Measurements from ENCODE around the gene CDON. TPM values are rescaled to one million over a fixed set of nuclear protein-coding genes. Genes with fewer than 3 reads are reported as not detected.

The CDON gene
- total and polyA plus RNA-seq, 9 of the 15 experiments (the other 6 are each of a cell fraction or from before 2014, with no cell fraction given) = 0.08 to 0.64 (median 0.40) TPM

DNA sequence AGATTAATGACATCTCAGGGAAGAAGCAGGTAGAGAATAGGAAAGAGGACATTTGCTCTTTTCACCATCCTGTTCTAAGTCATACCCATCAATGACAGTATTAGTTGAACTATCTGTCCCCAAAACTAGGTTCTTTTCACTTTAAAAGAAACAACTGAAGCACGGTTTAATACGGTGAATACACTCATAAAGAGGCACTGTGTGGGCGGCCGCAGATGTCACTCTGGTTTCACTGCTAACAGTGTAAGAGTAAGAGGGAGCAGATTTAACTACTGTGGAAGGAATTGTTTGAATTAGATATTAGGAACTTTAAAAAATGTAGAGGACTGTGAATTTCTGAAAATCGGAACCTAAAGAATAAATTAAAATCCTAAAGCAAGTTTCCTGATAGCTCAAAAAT, 67.4 kb downstream of the CDON start:
- ChIA-PET POLR2A (no interaction called here), CTCF (ENCODE audit: low intra/inter-chr PET ratio) (no interaction called here)
- Histone ChIP-seq H3K79me2 (ENCODE audit: control insufficient read depth, insufficient read depth, low read length) (no peaks in the 10 kb centered on the region), H3K36me3 (ENCODE audit: control insufficient read depth, insufficient read depth, low read length) (no peaks in the 10 kb centered on the region), H3K9me1 (ENCODE audit: control insufficient read depth, insufficient read depth, low read length) (peaks cover 5% of the 10 kb centered on the region), H3K9me3 (replicated peaks; ENCODE audit: control insufficient read depth, insufficient read depth, low read depth, low read length) (no peaks in the 10 kb centered on the region), H3K4me1 (replicated peaks in 1 of 2; ENCODE audit: control insufficient read depth in 2 of 2, insufficient read depth in 2 of 2, low read length in 2 of 2) (no peaks in the 10 kb centered on the region), H3K27me3 (ENCODE audit: control insufficient read depth in 2 of 2, insufficient read depth in 2 of 2, low read length in 2 of 2) (peaks cover 5 to 12% of the 10 kb centered on the region in 2 experiments; a peak in 4 of 5 replicates), H3K27ac (ENCODE audit: extremely low read depth, low read depth, low read length) (no peak overlapping the region), H4K20me1 (replicated peaks; ENCODE audit: control insufficient read depth, insufficient read depth, low read length) (no peaks in the 10 kb centered on the region), H3K4me3 (no peak overlapping the region), H3K4me2 (ENCODE audit: insufficient read depth, low read length) (no peak overlapping the region), H3K9ac (ENCODE audit: insufficient read depth in 1 of 2, low read depth in 2 of 2, low read length in 2 of 2) (no peak overlapping the region), H2AFZ (ENCODE audit: low read depth, low read length) (no peak overlapping the region)
- under 1% methylated on average over 5 of the region's 5 CpGs for WGBS (ENCODE audit: insufficient coverage, low coverage, missing lambda C conversion rate)
- in situ Hi-C loops (cut with MboI) (no loop called here), intact Hi-C loops (cut with micrococcal nuclease) (no loop called here)
- DNase-seq (ENCODE audit: extremely low read depth in 1 of 4, low spot score in 3 of 4) (no peak), FAIRE-seq (no peak), ATAC-seq (no peak)
- TF ChIP-seq BRCA1 (IDR thresholded peaks at IDR 0.05) (no peak), BRCA1 (CRISPR knock-in tag; IDR thresholded peaks at IDR 0.05) (no peak), EGR1 (conservative IDR thresholded peaks at IDR 0.05) (0 out of 2 replicates have a peak, but pooled peaks have one; percentile 19), ZNF586 (CRISPR knock-in tag; conservative IDR thresholded peaks at IDR 0.05) (no peak)
- no TSS peak for BruUV-seq (replicated peaks)

- Histone ChIP-seq H3K4me3 (no peak overlapping the region), H3K9me1 (ENCODE audit: control insufficient read depth, insufficient read depth, low read length) (peaks cover 5% of the 10 kb centered on the region), H3K79me2 (ENCODE audit: control insufficient read depth, insufficient read depth, low read length) (no peaks in the 10 kb centered on the region), H3K9me3 (replicated peaks; ENCODE audit: control insufficient read depth, insufficient read depth, low read depth, low read length) (no peaks in the 10 kb centered on the region), H3K9ac (ENCODE audit: insufficient read depth in 1 of 2, low read depth in 2 of 2, low read length in 2 of 2) (no peak overlapping the region), H3K4me2 (ENCODE audit: insufficient read depth, low read length) (no peak overlapping the region), H3K4me1 (replicated peaks in 1 of 2; ENCODE audit: control insufficient read depth in 2 of 2, insufficient read depth in 2 of 2, low read length in 2 of 2) (no peaks in the 10 kb centered on the region), H3K27me3 (ENCODE audit: control insufficient read depth in 2 of 2, insufficient read depth in 2 of 2, low read length in 2 of 2) (peaks cover 5 to 12% of the 10 kb centered on the region in 2 experiments; a peak in 4 of 5 replicates), H2AFZ (ENCODE audit: low read depth, low read length) (no peak overlapping the region), H3K27ac (ENCODE audit: extremely low read depth, low read depth, low read length) (no peak overlapping the region), H4K20me1 (replicated peaks; ENCODE audit: control insufficient read depth, insufficient read depth, low read length) (no peaks in the 10 kb centered on the region), H3K36me3 (ENCODE audit: control insufficient read depth, insufficient read depth, low read length) (no peaks in the 10 kb centered on the region)
- intact Hi-C loops (cut with micrococcal nuclease) (no loop called here), in situ Hi-C loops (cut with MboI) (no loop called here)
- WGBS (ENCODE audit: insufficient coverage, low coverage, missing lambda C conversion rate) = 0% methylated on average over 5 of the region's 5 CpGs
- CTCF ChIA-PET (ENCODE audit: low intra/inter-chr PET ratio) = no interaction called here
- no TSS peak for BruUV-seq (replicated peaks)
- FAIRE-seq (no peak), DNase-seq (ENCODE audit: extremely low read depth in 1 of 4, low spot score in 3 of 4) (no peak), ATAC-seq (no peak)
- POLR2A ChIA-PET = no interaction called here
- TF ChIP-seq HINFP (tag; conservative IDR thresholded peaks at IDR 0.05; ENCODE audit: low read depth) (no peak), HOXB6 (CRISPR knock-in tag; IDR thresholded peaks at IDR 0.05; ENCODE audit: borderline replicate concordance) (no peak), KAT7 (CRISPR knock-in tag; IDR thresholded peaks at IDR 0.05; ENCODE audit: borderline replicate concordance) (no peak), ZFP1 (CRISPR knock-in tag; IDR thresholded peaks at IDR 0.05) (no peak), MCM7 (IDR thresholded peaks at IDR 0.05) (no peak), E2F3 (CRISPR knock-in tag; IDR thresholded peaks at IDR 0.05) (no peak), HMGXB4 (CRISPR knock-in tag; IDR thresholded peaks at IDR 0.05) (no peak), TEAD2 (tag; IDR thresholded peaks at IDR 0.05) (no peak), ZNF253 (CRISPR knock-in tag; conservative IDR thresholded peaks at IDR 0.05) (no peak)
- TF ChIP-seq, protein P1, sequence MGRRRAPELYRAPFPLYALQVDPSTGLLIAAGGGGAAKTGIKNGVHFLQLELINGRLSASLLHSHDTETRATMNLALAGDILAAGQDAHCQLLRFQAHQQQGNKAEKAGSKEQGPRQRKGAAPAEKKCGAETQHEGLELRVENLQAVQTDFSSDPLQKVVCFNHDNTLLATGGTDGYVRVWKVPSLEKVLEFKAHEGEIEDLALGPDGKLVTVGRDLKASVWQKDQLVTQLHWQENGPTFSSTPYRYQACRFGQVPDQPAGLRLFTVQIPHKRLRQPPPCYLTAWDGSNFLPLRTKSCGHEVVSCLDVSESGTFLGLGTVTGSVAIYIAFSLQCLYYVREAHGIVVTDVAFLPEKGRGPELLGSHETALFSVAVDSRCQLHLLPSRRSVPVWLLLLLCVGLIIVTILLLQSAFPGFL (CRISPR knock-in tag; IDR thresholded peaks at IDR 0.05) = no peak
Measured at GRCh38 chr11:125994509-125994908, 68.2 kb downstream of the CDON start.
